ENCODE results near the gene GABBR2. TPM values are rescaled to one million over a fixed set of nuclear protein-coding genes. Genes with fewer than 3 reads are reported as not detected.

GABBR2 gene
- total and polyA plus RNA-seq, 4 experiments from 2014 or later: not detected

GRCh38 chr9:98743818-98744611 lies 35.3 kb upstream of the GABBR2 start:
- POLR2A ChIA-PET (ENCODE audit: partially characterized antibody): no interaction called here
- CTCF ChIA-PET (ENCODE audit: partially characterized antibody): no interaction called here
- no peak overlapping the region for H3K4me3 Mint-ChIP-seq
- Histone ChIP-seq H3K4me3 (ENCODE audit: low read length in 2 of 2) (no peak overlapping the region), H3K4me1 (ENCODE audit: insufficient read depth, low read length) (no peaks in the 10 kb centered on the region), H3K27ac (ENCODE audit: low read depth, low read length) (no peak overlapping the region), H3K9me3 (ENCODE audit: control insufficient read depth in 1 of 2, low read length in 2 of 2) (no peaks in the 10 kb centered on the region), H3K27me3 (ENCODE audit: insufficient read depth, low read length) (no peaks in the 10 kb centered on the region), H3K36me3 (ENCODE audit: insufficient read depth, low read length) (peaks cover 10% of the 10 kb centered on the region)
- intact Hi-C loops (cut with micrococcal nuclease): no loop called here
- no peak overlapping the region for H3K27ac Mint-ChIP-seq
- H3K4me1 Mint-ChIP-seq: no peaks in the 10 kb centered on the region
- H3K9me3 Mint-ChIP-seq: peaks cover 0 to 3% (median 0%) of the 10 kb centered on the region in 8 donors
- peaks cover 36 to 65% of the 10 kb centered on the region in 2 donors for H3K36me3 Mint-ChIP-seq
- no peak for DNase-seq
- no peaks in the 10 kb centered on the region for H3K27me3 Mint-ChIP-seq

- Histone ChIP-seq H3K4me3 (ENCODE audit: low read length in 2 of 2) (no peak overlapping the region), H3K9me3 (ENCODE audit: control insufficient read depth in 1 of 2, low read length in 2 of 2) (no peaks in the 10 kb centered on the region), H3K36me3 (ENCODE audit: insufficient read depth, low read length) (peaks cover 5% of the 10 kb centered on the region), H3K4me1 (ENCODE audit: insufficient read depth, low read length) (no peaks in the 10 kb centered on the region), H3K27me3 (ENCODE audit: insufficient read depth, low read length) (no peaks in the 10 kb centered on the region), H3K27ac (ENCODE audit: low read depth, low read length) (no peak overlapping the region)
- no peaks in the 10 kb centered on the region for H3K27me3 Mint-ChIP-seq
- ChIA-PET POLR2A (ENCODE audit: partially characterized antibody) (no interaction called here), CTCF (ENCODE audit: partially characterized antibody) (no interaction called here)
- intact Hi-C loops (cut with micrococcal nuclease): no loop called here
- H3K4me3 Mint-ChIP-seq: peak overlapping the region in 1 of 8 donors; percentile 50
- no peak overlapping the region for H3K27ac Mint-ChIP-seq
- peaks cover 0 to 7% (median 3%) of the 10 kb centered on the region in 8 donors for H3K9me3 Mint-ChIP-seq
- no peaks in the 10 kb centered on the region for H3K4me1 Mint-ChIP-seq
- no peak for DNase-seq
- peaks cover 38 to 63% of the 10 kb centered on the region in 2 donors for H3K36me3 Mint-ChIP-seq
These were observed 34.6 kb upstream of the GABBR2 start for GRCh38 chr9:98743329-98743728.

- Mint-ChIP-seq H3K4me3 (no peak overlapping the region), H3K36me3 (peaks cover 45 to 66% of the 10 kb centered on the region in 2 donors), H3K27me3 (no peaks in the 10 kb centered on the region), H3K4me1 (no peaks in the 10 kb centered on the region), H3K27ac (peak overlapping the region in 1 of 7 donors; percentile 56), H3K9me3 (peaks cover 0 to 7% (median 3%) of the 10 kb centered on the region in 8 donors)
- intact Hi-C loops (cut with micrococcal nuclease): no loop called here
- H3K27me3 ChIP-seq (ENCODE audit: insufficient read depth, low read length): no peaks in the 10 kb centered on the region
- no peak overlapping the region for H3K4me3 ChIP-seq (ENCODE audit: low read length in 2 of 2)
- CTCF ChIA-PET (ENCODE audit: partially characterized antibody): no interaction called here
- POLR2A ChIA-PET (ENCODE audit: partially characterized antibody): no interaction called here
- H3K9me3 ChIP-seq (ENCODE audit: control insufficient read depth in 1 of 2, low read length in 2 of 2): no peaks in the 10 kb centered on the region
- H3K4me1 ChIP-seq (ENCODE audit: insufficient read depth, low read length): no peaks in the 10 kb centered on the region
- no peak for DNase-seq
- H3K27ac ChIP-seq (ENCODE audit: low read depth, low read length): no peak overlapping the region
- H3K36me3 ChIP-seq (ENCODE audit: insufficient read depth, low read length): peaks cover 5% of the 10 kb centered on the region
These were observed 33.9 kb upstream of the GABBR2 start for GRCh38 chr9:98742325-98743280.

- no peaks in the 10 kb centered on the region for H3K9me3 ChIP-seq (ENCODE audit: control insufficient read depth in 1 of 2, low read length in 2 of 2)
- no peaks in the 10 kb centered on the region for H3K27me3 Mint-ChIP-seq
- no peak overlapping the region for H3K4me3 ChIP-seq (ENCODE audit: low read length in 2 of 2)
- H3K4me1 ChIP-seq (ENCODE audit: insufficient read depth, low read length): no peaks in the 10 kb centered on the region
- DNase-seq: no peak
- peaks cover 64 to 73% of the 10 kb centered on the region in 2 donors for H3K36me3 Mint-ChIP-seq
- ChIA-PET CTCF (ENCODE audit: partially characterized antibody) (interaction anchor here (0.8 to 1.7 kb wide), 2 partner anchors 11 to 17 kb away, joined by 3 read pairs; no protein-coding TSS in a partner anchor), POLR2A (ENCODE audit: partially characterized antibody) (no interaction called here)
- no peak overlapping the region for H3K27ac ChIP-seq (ENCODE audit: low read depth, low read length)
- H3K27ac Mint-ChIP-seq: peak overlapping the region in 1 of 7 donors; percentile 3
- H3K36me3 ChIP-seq (ENCODE audit: insufficient read depth, low read length): no peaks in the 10 kb centered on the region
- H3K4me1 Mint-ChIP-seq: no peaks in the 10 kb centered on the region
- no peaks in the 10 kb centered on the region for H3K27me3 ChIP-seq (ENCODE audit: insufficient read depth, low read length)
- H3K9me3 Mint-ChIP-seq: peaks cover 0 to 7% (median 3%) of the 10 kb centered on the region in 8 donors
- intact Hi-C loops (cut with micrococcal nuclease): no loop called here
- H3K4me3 Mint-ChIP-seq: no peak overlapping the region
These were observed 31.6 kb upstream of the GABBR2 start for GRCh38 chr9:98740226-98740881.

GRCh38 chr9:98738741-98739140 lies 30.0 kb upstream of the GABBR2 start:
- no peak overlapping the region for H3K27ac ChIP-seq (ENCODE audit: low read depth, low read length)
- CTCF ChIA-PET (ENCODE audit: partially characterized antibody): no interaction called here
- H3K4me1 ChIP-seq (ENCODE audit: insufficient read depth, low read length): no peaks in the 10 kb centered on the region
- POLR2A ChIA-PET (ENCODE audit: partially characterized antibody): no interaction called here
- H3K4me3 ChIP-seq (ENCODE audit: low read length in 2 of 2): no peak overlapping the region
- intact Hi-C loops (cut with micrococcal nuclease): no loop called here
- Mint-ChIP-seq H3K27me3 (no peaks in the 10 kb centered on the region), H3K4me1 (no peaks in the 10 kb centered on the region), H3K4me3 (no peak overlapping the region), H3K36me3 (peaks cover 69 to 70% of the 10 kb centered on the region in 2 donors), H3K9me3 (peaks cover 0 to 7% (median 3%) of the 10 kb centered on the region in 8 donors), H3K27ac (no peak overlapping the region)
- H3K9me3 ChIP-seq (ENCODE audit: control insufficient read depth in 1 of 2, low read length in 2 of 2): no peaks in the 10 kb centered on the region
- H3K36me3 ChIP-seq (ENCODE audit: insufficient read depth, low read length): no peaks in the 10 kb centered on the region
- no peaks in the 10 kb centered on the region for H3K27me3 ChIP-seq (ENCODE audit: insufficient read depth, low read length)
- no peak for DNase-seq

GRCh38 chr9:98736226-98736625 lies 27.5 kb upstream of the GABBR2 start:
- CTCF ChIA-PET (ENCODE audit: partially characterized antibody): no interaction called here
- H3K27me3 Mint-ChIP-seq: no peaks in the 10 kb centered on the region
- POLR2A ChIA-PET (ENCODE audit: partially characterized antibody): no interaction called here
- Histone ChIP-seq H3K9me3 (ENCODE audit: control insufficient read depth in 1 of 2, low read length in 2 of 2) (no peaks in the 10 kb centered on the region), H3K27me3 (ENCODE audit: insufficient read depth, low read length) (no peaks in the 10 kb centered on the region), H3K36me3 (ENCODE audit: insufficient read depth, low read length) (no peaks in the 10 kb centered on the region), H3K27ac (ENCODE audit: low read depth, low read length) (no peak overlapping the region), H3K4me1 (ENCODE audit: insufficient read depth, low read length) (no peaks in the 10 kb centered on the region), H3K4me3 (ENCODE audit: low read length in 2 of 2) (no peak overlapping the region)
- no peak overlapping the region for H3K27ac Mint-ChIP-seq
- DNase-seq: no peak
- H3K4me3 Mint-ChIP-seq: no peak overlapping the region
- no peaks in the 10 kb centered on the region for H3K4me1 Mint-ChIP-seq
- peaks cover 54 to 65% of the 10 kb centered on the region in 2 donors for H3K36me3 Mint-ChIP-seq
- intact Hi-C loops (cut with micrococcal nuclease): no loop called here
- peaks cover 0 to 7% (median 3%) of the 10 kb centered on the region in 8 donors for H3K9me3 Mint-ChIP-seq

GRCh38 chr9:98732801-98733200 lies 24.1 kb upstream of the GABBR2 start:
- Mint-ChIP-seq H3K27ac (peak overlapping the region in 1 of 7 donors; percentile 11), H3K36me3 (peaks cover 33 to 39% of the 10 kb centered on the region in 2 donors), H3K4me3 (no peak overlapping the region), H3K27me3 (no peaks in the 10 kb centered on the region), H3K9me3 (no peaks in the 10 kb centered on the region), H3K4me1 (no peaks in the 10 kb centered on the region)
- CTCF ChIA-PET (ENCODE audit: partially characterized antibody): no interaction called here
- Histone ChIP-seq H3K27me3 (ENCODE audit: insufficient read depth, low read length) (peaks cover 2% of the 10 kb centered on the region), H3K27ac (ENCODE audit: low read depth, low read length) (no peak overlapping the region), H3K4me1 (ENCODE audit: insufficient read depth, low read length) (no peaks in the 10 kb centered on the region), H3K36me3 (ENCODE audit: insufficient read depth, low read length) (no peaks in the 10 kb centered on the region), H3K4me3 (ENCODE audit: low read length in 2 of 2) (no peak overlapping the region), H3K9me3 (ENCODE audit: control insufficient read depth in 1 of 2, low read length in 2 of 2) (no peaks in the 10 kb centered on the region)
- POLR2A ChIA-PET (ENCODE audit: partially characterized antibody): no interaction called here
- no peak for DNase-seq
- intact Hi-C loops (cut with micrococcal nuclease): no loop called here

All from CD4-positive, alpha-beta memory T cell (primary cell).